ENCODE data around the gene JMJD6.
"Not testable (repeated sequence)": the region's sequence is repeated elsewhere in the genome, so short reads cannot be mapped to it uniquely, and the experiment has no call there.

Gene JMJD6

DNA sequence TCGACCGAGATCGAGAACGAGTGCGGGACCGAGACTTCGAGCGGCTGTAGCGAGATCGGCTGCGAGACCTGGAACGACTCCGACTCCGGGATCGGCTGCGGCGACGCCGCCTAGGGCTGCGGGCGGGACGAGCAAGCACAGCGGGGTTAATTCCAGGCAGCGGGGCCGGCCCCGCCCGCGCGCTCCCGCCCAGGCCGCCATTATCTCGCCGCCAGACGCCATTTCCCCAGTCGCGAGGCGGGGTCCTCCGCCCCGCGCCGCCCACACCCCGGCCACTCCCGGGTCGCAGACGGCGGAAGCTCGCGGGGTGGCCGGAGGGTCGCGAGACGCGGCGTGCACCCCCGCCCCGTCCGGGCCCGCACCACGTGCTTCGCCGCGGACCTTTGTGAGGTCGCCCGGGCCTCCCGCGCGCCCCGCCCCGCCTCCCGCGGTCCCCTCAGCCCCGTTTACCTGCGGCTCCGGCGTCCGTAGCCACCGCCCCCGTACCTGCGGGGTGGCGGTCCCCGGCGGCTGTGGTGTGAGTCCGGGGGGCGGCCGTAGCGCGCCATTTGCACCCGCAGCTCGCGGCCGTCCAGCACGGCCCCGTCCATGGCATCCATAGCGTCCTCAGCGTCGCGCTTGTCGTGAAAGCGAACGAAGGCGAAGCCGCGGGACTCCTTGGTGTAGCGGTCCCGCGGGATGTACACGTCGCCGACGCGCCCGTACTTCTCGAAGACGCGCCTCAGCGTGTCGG is 10.1 kb upstream of the JMJD6 start:
- DNase-seq (ENCODE audit: low read depth in 1 of 2, low spot score in 1 of 2) = peak; percentile 58 to 59

DNA sequence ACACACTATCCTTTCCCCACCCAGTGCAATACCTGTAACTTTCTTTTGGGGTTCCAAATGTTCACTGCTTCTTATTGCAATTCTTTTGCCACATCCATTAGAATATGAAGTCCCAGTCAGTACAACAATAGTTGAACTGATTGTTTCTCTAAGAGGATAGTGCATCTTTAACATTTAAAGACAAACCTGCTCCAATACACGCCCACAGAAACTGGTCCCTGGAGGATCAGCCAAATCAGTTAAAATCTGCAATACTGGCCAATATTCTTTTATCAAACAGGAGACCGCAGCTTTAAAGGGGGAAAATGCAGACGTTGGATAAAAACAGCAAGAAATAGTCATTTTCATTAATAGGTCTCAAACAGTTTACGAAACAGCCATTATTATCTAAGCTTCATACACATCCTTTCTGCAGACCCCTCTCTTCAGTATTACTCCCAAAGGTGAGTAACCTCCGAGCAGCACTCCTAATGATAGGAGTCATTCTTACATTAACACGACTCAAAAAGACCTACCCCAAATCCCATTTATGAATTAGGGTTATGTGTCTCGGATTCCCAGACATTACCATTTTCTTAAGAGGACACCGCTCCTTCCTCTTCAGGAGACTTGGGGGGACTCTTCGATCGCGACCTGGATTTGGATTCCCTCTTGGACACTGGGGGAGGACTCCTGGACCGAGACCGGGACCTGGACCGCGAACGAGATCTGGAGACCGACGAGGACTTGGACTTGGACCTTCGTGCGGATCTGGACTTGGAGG is 9.4 kb upstream of the JMJD6 start:
- DNase-seq (ENCODE audit: low read depth in 1 of 2, low spot score in 1 of 2) = no peak

DNA sequence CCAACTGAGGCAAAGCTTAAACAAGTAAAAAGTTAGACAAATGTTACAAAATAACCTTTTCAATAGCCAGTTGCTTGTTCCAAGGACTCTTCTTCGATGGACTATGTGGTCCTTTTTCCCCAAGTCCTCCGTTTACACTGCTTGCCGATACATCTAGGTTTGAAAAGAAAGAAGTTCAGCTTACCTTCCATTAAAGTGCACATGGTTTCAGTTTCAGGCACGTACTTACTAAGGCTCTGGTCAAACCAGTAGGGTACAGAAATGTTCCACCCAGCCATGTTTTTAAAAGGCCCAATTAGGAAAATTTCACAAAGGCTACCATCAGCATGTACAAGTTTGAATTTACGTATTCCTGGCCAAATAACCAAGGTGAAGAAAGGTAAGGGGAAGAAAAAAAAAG is 8.6 kb upstream of the JMJD6 start:
- DNase-seq (ENCODE audit: low read depth in 1 of 2, low spot score in 1 of 2) = no peak

DNA sequence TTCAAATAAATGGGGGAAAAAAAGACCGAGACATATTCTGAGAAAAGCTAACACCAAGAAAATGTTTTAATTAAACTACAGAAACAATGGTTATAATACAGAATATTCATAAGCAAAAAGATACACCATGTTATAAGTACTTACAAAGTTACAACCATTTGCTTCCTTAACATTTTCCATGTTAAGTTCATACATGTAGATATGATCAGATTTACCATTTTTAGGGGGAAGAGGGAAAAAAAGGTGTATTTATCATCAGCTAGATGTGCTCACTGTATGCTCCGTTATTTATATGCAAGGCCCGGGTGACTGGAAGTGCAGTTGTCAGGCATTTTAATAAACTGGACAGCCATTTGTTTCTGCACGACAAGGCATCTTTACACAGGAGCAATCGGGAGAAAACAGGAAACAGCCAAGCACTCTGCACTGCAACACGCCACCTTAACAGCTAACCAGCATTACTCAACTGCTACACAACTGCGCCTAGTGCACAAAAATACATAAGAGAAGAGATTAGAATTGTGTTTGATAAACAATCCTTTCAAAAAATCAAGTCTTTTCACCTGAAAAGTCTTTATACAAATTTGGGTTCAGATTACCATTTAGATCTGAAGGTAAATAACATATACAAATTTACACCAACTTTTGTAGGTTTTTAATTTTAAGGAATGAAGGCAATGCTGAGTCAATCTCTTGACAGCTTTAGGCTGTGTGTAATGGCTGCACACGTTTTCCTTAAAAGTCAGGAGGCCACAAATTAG is 7.9 kb upstream of the JMJD6 start:
- DNase-seq (ENCODE audit: low read depth in 1 of 2, low spot score in 1 of 2) = no peak

DNA sequence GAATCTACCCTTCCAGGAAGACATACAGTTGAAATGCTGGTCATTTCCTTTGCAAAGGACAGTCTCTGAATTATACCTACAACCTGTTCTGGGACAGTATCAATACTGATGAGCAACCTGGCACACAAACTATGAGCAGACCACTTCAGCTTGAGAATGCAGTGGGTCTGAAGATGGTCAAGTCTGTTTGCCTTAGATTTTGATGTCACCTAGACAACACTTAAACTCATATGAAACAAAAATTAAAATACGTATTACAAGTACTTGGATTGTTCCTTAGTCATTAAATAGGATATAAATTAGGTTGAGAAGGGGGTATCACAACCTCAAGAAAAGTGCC is 7.2 kb upstream of the JMJD6 start:
- DNase-seq (ENCODE audit: low read depth in 1 of 2, low spot score in 1 of 2) = no peak

DNA sequence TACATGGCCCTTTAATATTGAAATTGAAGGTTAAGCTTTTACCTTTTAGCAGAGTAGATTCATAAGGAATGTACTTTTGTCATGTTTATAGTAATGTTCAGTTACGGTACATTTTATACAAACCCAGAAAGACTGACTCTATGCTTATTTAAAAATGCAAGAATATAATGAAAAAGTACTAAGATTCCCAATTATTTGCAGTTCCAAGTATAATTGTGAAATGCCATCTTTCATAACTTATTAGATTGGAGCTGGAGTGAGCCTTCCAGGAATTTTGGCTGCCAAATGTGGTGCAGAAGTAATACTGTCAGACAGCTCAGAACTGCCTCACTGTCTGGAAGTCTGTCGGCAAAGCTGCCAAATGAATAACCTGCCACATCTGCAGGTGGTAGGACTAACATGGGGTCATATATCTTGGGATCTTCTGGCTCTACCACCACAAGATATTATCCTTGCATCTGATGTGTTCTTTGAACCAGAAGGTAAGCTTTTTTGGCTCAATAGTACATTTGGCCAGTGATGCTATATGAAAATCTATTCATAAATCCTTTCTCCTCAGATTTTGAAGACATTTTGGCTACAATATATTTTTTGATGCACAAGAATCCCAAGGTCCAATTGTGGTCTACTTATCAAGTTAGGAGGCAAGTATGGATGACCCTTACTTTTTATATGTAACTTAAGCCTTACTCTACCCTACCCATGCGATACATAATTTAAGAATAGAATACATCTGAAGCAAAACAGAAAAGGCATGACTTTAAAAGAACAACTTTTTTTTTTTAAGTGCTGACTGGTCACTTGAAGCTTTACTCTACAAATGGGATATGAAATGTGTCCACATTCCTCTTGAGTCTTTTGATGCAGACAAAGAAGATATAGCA is 6.6 kb upstream of the JMJD6 start:
- DNase-seq (ENCODE audit: low read depth in 1 of 2, low spot score in 1 of 2) = no peak

DNA sequence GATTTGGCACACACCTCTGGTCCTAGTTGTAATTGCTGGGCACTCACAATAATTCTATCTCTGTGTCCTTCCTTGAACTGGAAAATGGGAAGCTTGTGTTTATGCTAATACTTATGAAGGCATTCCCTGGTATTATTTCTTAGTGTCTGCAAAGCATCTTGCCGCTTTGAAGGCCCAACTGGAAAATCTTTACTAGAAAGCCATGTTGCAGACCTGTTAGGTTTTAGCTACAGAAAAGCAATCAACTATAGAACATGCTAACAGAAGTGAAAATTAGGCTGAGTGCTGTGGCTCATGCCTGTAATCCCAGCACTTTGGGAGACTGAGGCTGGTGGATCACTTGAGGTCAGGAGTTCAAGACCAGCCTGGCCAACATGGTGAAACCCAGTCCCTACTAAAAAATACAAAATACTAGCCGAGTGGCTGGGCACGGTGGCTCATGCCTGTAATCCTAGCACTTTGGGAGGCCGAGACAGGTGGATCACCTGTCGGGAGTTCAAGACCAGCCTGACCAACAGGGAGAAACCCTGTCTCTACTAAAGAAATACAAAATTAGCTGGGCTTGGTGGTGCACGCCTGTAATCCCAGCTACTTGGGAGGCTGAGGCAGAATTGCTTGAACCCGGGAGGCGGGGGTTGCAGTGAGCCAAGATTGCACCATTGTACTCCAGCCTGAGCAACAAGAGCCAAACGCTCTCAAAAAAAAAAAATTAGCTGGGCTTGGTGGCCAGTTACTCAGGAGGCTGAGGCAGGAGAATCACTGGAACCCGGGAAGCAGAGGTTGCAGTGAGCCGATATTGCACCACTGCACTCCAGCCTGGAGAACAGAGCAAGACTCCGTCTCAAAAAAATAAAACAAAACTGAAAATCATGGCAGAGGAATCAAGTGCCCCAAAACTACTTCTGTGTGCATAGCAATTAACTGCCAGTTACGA is 5.7 kb upstream of the JMJD6 start:
- not testable (repeated sequence) for DNase-seq (ENCODE audit: low read depth in 1 of 2, low spot score in 1 of 2)

DNA sequence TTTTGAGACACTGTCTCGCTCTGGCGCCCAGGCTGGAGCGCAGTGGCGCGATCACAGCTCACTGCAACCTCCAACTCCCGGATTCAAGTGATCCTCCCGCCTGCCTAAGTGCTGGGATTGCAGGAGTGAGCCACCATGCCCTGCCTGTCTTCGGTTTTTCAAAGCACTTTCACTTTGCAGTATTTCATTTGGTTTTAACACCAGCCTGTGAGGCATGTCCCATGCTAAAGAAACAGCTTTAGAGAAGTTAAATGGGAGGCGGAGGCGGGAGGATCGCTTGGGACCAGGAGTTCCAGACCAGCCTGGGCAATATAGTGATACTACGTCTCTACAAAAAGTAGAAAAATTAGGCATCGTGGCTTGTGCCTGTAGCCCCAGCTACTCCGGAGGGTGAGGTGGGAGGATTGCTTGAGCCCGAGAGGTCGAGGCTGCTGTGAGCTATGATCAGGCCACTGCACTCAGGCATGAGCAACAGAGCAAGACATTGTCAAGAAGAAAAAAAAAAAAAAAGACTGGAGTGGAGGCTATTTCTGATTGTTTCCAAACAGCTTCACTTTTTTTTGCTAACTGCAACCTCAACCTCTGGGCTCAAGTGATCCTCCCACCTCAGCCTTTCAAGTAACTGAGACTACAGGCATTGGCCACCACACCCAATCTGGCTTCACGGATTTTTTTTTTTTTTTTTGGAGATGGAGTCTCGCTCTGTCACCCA is 1.5 kb upstream of the JMJD6 start:
- no peak for DNase-seq (ENCODE audit: low read depth in 1 of 2, low spot score in 1 of 2)

DNA sequence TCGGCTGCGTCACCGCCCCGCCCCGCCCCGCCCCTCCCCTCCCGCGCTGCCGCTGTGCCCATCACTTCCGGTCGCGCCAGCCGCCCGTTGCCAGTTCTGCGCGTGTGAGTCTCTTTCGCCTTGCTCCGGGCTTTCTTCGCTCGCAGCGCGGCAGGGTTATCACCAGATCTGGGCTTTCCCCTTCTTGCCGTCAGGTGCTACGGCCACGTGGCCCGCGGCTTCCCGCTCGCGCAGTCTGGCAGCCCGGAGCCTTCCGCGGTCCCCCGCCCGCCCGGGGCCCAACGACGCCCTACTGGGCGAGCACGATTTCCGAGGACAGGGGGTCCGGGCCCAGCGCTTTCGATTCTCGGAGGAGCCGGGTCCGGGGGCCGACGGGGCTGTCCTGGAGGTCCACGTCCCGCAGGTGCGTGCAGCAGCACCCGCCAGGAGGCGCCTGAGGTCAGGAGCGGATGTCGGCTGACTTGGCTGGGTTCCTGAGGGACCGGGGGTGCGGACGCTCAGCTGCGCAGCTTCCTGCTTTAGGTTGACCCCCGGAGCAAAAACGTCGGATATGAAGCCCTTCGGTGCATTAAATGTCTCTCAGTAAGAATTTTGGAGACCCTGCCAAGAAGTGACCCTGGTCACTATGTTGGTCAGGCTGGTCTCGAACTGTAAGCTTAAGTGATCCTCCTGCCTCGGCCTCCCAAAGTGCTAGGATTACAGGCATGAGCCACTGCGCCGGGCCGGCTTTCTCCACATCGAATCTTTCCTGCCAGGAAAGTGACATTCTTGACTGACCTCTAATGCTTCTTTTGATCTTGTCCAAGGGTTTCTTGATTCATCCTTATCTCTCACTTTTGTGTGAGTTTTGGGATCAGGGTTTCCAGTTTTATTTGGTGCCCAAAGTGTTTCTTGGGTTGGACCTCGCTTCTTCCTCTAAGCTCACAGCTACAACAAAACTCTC is 641 bp upstream of the JMJD6 start, which contains the start of gene METTL23:
Gene METTL23 (plus strand): TSS at position 64 of the 943 bp plus-strand sequence. CDS start 2,872 bp downstream, outside the sequence.
- DNase-seq (ENCODE audit: low read depth in 1 of 2, low spot score in 1 of 2) = peak in 1 of 2 donors; percentile 62

DNA sequence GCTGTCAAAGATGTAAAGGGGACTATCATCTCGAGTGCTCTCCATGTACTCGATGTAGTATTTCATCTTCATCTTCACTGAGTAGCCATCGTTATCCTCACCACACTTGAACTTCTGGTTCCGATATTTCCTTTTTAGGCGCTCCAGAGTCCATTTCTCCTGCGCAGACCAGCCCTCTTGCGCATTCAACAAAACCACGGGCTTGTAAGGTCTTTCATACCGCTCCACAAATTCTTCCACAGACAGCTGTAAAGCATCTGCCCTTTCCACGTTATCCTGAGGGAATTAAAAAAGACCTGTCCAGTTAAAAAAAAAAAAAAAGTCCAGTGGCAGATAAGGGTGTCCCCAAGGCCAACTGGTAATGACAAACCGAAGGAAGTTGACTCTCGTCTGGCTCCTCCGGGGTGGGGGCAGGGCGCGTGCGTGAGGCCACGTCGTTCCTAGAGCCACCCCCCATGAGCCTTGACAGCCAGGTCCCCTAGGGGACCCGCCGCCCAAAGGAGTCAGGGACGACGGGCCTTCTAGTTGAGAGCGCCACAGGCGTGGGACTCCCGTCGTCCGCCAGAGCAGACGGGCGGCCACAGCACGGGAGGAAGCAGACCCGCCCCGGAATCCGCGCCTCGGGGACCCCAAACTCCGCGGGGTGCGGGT is 701 bp downstream of the JMJD6 start:
- peak; percentile 35 to 60 for DNase-seq (ENCODE audit: low read depth in 1 of 2, low spot score in 1 of 2)

DNA sequence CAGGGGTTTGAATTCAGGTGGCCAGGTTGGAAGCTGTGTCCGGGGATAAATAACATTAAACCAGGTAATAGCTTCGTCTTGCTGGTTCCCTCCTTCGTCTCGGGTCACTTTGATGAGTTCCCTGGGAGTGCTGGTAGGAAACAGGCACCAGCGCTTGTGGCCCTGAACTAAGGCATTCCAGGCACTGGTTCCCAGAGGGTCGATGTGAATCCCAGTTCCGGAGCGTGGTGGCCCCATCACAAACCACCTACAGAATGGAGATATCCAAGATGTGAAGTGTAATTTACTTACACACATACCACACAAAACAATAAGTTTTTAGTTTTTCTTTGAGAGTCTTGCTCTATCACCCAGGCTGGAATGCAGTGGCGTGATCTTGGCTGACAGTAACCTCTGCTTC is 2.6 kb downstream of the JMJD6 start:
- no peak for DNase-seq (ENCODE audit: low read depth in 1 of 2, low spot score in 1 of 2)

DNA sequence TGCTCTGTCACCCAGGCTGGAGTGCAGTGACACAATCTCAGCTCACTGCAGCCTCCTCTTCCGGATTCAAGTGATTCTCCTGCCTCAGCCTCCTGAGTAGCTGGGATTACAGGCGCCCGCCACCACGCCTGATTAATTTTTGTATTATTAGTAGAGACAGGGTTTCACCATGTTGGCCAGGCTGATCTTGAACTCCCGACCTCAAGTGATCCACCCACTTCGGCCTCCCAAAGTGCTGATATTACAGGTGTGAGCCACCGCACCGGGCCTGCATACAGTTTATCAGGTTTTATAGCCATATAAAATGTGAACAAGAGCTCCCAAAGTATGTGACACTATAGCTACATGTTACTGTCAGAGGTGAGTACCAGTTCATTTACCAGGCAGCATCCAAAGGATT is 3.4 kb downstream of the JMJD6 start:
- not testable (repeated sequence) for DNase-seq (ENCODE audit: low read depth in 1 of 2, low spot score in 1 of 2)

DNA sequence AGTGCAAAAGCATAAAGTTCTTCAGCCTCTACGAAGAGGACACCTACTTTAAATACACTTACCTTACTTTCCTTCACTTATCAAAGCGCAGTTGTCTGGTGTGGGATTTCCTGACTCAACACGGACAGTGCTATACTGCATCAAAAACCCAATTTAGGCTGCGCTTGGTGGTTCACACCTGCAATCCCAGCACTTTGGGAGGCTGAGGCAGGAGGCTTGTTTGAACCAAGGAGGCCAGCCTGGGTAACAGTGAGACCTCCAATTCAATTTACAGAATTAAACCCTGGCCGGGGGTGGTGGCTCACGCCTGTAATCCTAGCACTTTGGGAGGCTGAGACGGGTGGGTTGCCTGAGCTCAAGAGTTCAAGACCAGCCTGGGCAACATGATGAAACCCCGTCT is 4.1 kb downstream of the JMJD6 start:
- no peak for DNase-seq (ENCODE audit: low read depth in 1 of 2, low spot score in 1 of 2)

DNA sequence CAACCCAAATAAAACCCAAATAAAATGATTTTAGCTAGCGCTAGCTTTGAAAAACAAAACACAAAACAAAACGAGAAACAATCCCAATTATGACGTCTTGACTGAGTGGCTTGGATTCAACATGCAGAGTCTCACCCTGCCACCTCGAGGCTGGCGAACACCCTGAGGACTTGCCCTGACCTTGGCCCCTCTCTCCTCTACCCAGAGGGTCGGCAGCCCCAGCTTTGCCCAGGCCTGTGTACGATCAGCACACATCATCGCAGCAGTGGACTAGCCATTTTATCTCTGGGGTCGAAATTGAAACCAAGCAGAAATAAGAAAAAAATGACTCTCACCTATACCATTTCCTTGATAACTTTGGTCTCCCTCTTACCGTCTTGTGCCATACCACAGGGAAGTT is 4.9 kb downstream of the JMJD6 start:
- no peak for DNase-seq (ENCODE audit: low read depth in 1 of 2, low spot score in 1 of 2)

DNA sequence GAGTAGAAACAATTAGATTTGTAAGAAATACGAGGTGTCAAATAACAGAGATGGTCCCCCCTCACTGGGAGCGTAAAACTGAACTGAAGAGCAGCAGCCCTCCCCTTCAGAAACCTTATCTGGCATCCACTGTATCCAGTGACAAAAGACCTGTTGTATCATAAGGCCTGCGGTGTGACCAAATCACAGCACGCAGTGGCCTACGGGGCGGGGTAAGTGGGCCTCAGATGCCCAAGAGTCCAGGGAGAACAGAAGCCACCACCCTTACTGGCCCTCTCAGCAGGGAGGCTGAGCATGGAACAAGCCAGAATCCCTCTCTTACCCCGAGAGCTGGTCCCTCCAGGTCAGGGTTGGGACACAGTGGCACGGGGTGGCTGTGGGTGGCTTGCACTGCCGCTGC is 5.5 kb downstream of the JMJD6 start:
- DNase-seq (ENCODE audit: low read depth in 1 of 2, low spot score in 1 of 2) = no peak

DNA sequence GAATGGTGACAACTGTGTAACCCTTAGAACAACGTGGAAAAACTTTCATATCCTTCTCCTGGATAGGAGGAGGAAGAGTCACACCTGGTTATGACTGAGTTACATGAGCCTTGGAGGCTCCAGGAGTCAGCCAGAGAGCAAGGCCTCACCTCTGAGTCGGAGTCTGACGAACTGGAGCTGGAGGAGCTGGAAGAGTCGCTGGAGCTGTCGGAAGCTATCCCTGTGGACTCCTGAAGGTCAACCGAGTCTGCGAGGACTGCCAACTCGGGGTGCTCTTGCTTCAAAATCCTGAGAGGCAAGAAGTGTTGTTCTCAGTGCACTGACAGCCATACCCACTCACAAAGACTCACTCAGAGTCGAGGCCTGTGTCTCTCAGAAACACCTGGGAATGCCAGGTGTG is 6.2 kb downstream of the JMJD6 start:
- no peak for DNase-seq (ENCODE audit: low read depth in 1 of 2, low spot score in 1 of 2)

DNA sequence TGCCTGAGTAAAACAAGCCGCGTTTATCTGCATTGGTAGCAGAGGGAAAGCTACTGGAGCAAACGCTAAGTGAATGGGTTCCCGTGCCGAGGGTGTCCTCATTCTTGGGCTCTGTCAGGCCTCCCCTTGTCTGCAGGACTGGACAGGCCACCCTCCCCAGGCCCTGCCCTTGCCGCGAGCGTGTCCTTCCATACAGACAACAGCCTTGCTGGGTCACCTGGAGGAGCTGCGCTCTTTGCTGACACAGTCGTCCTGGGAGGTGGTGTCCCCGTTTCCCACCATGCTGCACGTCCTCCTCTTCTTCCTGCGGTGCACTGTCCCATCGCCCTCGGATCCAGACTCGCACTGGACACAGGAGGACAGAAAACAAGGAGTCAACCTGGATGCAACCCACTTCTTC is 7.9 kb downstream of the JMJD6 start:
- DNase-seq (ENCODE audit: low read depth in 1 of 2, low spot score in 1 of 2) = no peak

DNA sequence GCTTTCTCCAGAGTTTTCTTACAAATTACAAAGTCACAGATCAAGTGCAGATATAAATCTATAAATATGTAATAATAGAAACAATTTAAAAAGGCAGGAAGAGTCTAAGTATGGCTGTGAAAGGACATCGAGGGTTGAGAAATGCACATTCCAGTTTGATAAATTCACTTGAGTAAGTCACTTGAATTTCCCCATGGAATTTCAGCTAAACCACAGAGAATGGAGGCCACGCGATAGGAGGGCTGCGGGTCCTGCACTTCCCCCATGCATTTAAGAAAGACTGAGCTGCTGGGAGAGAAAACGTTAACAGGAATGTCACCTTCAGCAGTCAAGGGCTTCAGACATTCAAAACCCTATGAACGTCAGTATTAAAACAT is 9.6 kb downstream of the JMJD6 start:
- no peak for DNase-seq (ENCODE audit: low read depth in 1 of 2, low spot score in 1 of 2)
